GM19035 (cell line): ENCODE results near the gene KIAA1586.
A peak's percentile ranks its signal among the peaks of the same experiment; 100 is the strongest.
"Not testable (repeated sequence)": the region's sequence is repeated elsewhere in the genome, so short reads cannot be mapped to it uniquely, and the experiment has no call there.

Source experiments
- ATAC-seq: cut with Tn5 transposase; IDR thresholded peaks from one replicate; pipeline ENCODE4 v1.9.1; 2021; ENCODE audit not compliant: unreplicated experiment

The KIAA1586 gene

DNA sequence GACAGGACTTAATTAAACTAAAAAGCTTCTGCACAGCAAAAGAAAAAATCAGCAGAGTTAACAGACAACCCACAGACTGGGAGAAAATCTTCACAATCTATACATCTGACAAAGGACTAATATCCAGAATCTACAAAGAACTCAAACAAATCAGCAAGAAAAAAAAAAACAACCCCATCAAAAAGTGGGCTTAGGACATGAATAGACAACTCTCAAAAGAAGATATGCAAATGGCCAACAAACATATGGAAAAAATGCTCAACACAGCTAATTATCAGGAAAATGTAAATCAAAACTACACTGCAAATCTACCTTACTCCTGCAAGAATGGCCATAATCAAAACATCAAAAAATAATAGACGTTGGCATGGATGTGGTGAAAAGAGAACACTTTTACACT, 2.4 kb upstream of the KIAA1586 start:
- ATAC-seq, result not testable (repeated sequence)

GRCh38 chr6:57044568-57044967, 1.9 kb upstream of the KIAA1586 start:
- ATAC-seq, result no peak

GRCh38 chr6:57047257-57047585, 728 bp downstream of the KIAA1586 start:
- ATAC-seq, result peak; percentile 22

DNA sequence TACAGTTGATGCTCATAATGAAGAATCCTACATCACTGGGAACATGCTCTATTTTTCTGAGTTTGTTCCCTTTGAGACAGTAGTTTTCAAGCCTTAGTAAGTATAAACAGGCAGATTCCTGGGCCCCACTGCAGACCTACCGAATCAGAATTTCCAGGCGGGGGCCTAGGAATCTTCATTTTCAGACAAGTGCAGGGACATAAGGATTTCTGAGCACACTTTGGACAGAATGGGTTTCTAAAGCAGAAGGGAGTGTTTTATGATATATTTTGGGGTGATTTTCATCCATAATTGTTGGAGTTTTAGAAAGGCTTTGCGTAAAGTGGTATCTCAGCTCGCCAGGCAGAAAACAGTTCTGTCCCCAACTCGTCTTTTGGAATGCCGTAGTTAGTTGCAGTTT, 1.4 kb downstream of the KIAA1586 start:
- not testable (repeated sequence) for ATAC-seq

- no peak for ATAC-seq
Observed at GRCh38 chr6:57048577-57048976, 2.1 kb downstream of the KIAA1586 start.

GRCh38 chr6:57063847-57064246, 17.4 kb downstream of the KIAA1586 start:
- ATAC-seq, result no peak

DNA sequence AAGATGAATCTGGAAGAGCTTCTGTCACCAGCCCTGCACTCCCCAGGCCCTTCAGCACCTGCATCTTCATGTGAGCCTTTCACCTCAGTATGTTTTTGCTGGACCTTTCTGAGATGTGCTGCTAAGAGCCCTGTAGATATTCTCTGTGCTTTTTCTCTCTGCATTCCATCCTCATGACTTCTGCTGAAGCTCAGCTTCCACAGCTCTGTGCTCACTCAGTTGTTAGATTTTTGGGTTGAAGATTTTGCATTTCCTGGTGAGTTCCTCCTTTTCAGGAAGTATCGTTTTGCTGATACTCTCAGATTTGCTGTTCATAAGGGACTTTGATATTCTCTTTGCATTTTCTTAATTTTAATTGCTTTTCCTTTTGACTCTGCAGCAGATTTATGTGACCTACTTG, 18.3 kb downstream of the KIAA1586 start:
- ATAC-seq, result no peak

- ATAC-seq, result no peak
Observed at GRCh38 chr6:57068061-57068460, 21.6 kb downstream of the KIAA1586 start.

GRCh38 chr6:57069228-57069627, 22.7 kb downstream of the KIAA1586 start:
- ATAC-seq, result no peak

- no peak for ATAC-seq
Observed at GRCh38 chr6:57069920-57070331, 23.4 kb downstream of the KIAA1586 start.

GRCh38 chr6:57072108-57072507, 25.6 kb downstream of the KIAA1586 start:
- ATAC-seq, result no peak

- ATAC-seq, result no peak
Observed at GRCh38 chr6:57074383-57074782, 27.9 kb downstream of the KIAA1586 start.

GRCh38 chr6:57075092-57075491, 28.6 kb downstream of the KIAA1586 start:
- no peak for ATAC-seq

- no peak for ATAC-seq
Observed at GRCh38 chr6:57078531-57079207, 32.2 kb downstream of the KIAA1586 start.

DNA sequence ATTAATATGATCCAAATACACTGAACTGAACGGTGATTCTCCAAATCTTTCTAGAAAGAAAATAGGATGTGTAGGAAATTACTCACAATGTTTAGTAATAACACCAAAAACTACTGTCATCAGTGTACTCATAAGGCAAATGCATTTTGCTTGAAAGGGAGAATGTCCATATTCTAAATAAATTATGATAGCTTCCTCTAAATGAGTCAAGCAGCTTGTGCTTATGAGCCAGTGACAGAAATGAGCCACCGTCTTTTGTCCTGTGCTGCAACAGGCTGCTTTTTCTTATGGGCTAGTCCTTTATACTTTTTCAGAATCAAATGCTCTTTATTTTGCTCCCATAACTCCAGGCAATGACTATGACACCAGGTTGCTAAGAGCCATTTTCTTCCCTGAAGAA, 39.0 kb downstream of the KIAA1586 start:
- no peak for ATAC-seq

- no peak for ATAC-seq
Observed at GRCh38 chr6:57086843-57087242, 40.4 kb downstream of the KIAA1586 start.

DNA sequence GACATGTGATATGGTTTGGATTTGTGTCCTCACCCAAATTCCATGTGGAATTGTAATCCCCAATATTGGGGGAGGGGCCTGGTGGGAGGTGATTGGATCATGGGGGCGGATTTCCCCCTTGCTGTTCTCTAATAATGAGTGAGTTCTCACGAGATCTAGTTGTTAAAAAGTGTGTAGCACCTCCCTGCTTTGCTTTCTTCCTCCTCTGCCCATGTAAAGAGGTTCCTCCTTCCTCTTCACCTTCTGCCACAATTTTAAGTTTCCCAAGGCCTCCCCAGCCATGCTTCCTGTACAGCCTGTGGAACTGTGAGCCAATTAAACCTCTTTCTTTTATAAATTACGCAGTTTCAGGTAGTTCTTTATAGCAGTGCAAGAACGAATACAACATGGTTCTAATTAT, 41.4 kb downstream of the KIAA1586 start:
- no peak for ATAC-seq

GRCh38 chr6:57089265-57089664, 42.8 kb downstream of the KIAA1586 start:
- ATAC-seq, result no peak

- ATAC-seq, result peak; percentile 93
Observed at GRCh38 chr6:57089687-57090457, 43.4 kb downstream of the KIAA1586 start, which contains the start of gene ZNF451. Gene ZNF451 (plus strand): TSS chr6:57090188. CDS start chr6:57090254, 66 bp downstream.

GRCh38 chr6:57090458-57091067, 44.1 kb downstream of the KIAA1586 start:
- peak; percentile 18 for ATAC-seq

- ATAC-seq, result not testable (repeated sequence)
Observed at GRCh38 chr6:57091375-57091774, 44.9 kb downstream of the KIAA1586 start.

GRCh38 chr6:57094689-57095088, 48.2 kb downstream of the KIAA1586 start:
- no peak for ATAC-seq
